HG03571 (cell line): ENCODE data around the gene TCHP.
"Not testable (repeated sequence)": the region's sequence is repeated elsewhere in the genome, so short reads cannot be mapped to it uniquely, and the experiment has no call there.

Experiments used
- ATAC-seq: cut with Tn5 transposase; IDR thresholded peaks from one replicate; pipeline ENCODE4 v1.9.1; 2021; ENCODE audit not compliant: unreplicated experiment

Gene TCHP

DNA sequence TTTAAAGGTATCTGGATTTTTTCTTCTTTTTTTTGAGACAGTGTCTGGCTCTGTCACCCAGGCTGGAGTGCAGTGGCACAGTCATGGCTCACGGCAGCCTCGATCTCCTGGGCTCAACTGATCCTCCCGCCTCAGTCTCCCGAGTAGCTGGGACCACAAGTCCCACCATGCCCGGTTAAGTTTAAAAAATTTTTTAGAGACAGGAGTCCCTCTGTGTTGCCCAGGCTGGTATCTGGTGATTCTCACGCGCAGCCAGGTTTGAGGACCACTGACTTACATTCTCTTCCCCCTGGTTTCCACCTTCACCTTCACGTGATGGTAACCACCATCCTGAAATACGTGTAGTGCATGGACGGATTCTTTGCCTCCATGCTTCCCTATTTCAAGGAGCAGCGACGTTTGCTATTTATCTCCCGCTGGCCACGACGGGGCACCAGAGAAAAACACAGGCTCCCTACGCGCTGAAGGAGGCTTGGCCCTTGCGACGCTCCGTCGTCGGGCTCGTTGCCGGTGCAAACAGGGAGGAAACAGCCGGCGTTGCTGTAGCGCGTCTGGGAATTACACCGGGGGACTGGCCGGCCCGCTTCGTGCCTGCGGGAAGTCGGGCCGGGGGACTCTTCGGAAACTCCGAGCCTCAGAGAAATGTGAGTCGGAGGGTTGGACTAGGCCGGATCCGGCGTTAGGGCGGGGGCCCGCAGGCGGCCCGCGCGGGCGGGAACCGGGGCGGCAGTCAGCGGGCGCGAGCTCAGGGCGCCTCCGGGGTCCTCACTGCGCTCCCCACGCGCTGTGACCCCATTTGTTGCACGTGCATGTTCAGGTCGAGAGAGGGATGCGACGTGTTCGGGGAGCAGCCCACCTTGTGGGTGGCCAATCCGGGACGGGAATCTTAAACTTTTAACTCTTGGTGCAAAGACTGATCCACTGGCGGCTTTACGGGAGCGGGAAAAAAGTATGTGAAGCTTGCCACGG is at the start of gene TCHP:
Gene TCHP (plus strand): TSS at position 492 of the 969 bp plus-strand sequence. CDS start 2,753 bp downstream, outside the sequence.
- peak; percentile 77 for ATAC-seq

DNA sequence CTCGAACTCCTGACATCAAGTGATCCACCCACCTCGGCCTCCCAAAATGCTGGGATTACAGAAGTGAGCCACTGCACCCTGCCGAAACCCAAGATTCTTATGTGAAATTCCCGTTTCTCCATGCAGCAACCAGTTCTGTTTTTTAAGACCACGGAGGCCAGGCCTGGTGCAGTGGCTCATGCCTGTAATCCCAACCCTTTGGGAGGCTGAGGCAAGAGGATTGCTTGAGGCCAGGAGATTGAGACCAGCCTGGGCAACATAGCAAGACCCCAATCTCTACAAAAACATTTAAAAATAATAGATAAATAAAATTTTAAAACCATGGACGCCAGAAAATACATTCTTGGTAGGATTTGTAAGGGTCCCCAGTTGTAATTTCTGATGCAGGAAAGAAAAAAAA is 49.6 kb upstream of the TCHP start:
- ATAC-seq = not testable (repeated sequence)

- no peak for ATAC-seq
These were observed 44.7 kb upstream of the TCHP start for GRCh38 chr12:109855377-109855776.

DNA sequence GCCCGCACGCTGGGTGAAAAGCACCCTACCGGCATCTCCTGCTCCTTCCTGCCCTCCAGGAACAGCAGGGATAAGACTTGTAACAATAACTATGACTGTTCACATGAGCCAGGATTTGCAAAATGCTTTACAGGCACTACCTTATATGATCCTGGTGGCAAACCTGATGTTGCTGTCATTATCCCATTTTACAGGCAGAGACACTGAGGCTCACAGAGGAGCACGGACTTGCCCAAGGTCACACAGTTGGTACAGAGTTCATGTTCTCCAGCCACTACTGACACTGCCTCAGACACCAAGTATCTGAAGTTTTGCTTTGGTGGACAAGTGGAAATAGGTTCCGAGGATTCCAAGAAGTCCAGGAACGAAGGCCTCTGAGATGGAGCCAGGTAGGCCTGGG is 42.4 kb upstream of the TCHP start:
- no peak for ATAC-seq

DNA sequence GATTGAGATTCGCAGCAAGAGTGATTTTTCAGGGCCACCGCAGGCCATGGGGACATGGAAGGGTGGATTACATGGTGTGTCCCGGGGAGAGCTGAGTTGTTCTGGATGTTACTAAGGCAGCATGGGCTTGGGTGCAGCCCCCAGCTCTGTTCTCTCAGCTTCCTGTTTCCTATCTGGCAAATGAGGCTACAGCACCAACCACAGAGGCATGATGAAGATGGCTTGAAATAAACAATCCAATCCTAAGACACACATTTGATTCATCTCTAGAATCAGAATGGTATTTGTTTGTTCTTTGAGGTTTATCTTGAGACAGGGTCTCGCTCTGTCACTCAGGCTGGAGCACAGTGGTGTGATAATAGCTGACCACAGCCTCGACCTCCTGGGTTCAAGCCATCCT is 41.3 kb upstream of the TCHP start:
- no peak for ATAC-seq

DNA sequence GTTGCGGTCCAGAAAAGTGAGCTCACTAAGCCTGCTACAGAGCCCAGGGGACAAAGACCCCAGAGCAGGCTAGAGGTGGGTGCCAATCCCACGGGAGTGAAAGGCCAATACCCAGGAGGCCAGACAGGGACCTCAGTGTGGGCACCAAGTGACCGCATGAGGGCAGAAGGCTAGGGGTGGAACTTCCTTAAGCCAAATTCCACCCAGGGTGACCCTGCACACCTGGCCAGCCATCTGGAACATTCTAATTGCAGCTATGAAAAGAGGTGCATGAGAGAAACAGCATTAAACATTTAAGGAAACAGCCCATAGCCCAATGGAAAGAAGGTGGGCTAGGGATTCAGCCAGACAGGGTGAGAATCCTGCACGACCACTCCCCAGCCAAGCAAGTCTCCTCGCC is 39.1 kb upstream of the TCHP start:
- ATAC-seq = no peak

DNA sequence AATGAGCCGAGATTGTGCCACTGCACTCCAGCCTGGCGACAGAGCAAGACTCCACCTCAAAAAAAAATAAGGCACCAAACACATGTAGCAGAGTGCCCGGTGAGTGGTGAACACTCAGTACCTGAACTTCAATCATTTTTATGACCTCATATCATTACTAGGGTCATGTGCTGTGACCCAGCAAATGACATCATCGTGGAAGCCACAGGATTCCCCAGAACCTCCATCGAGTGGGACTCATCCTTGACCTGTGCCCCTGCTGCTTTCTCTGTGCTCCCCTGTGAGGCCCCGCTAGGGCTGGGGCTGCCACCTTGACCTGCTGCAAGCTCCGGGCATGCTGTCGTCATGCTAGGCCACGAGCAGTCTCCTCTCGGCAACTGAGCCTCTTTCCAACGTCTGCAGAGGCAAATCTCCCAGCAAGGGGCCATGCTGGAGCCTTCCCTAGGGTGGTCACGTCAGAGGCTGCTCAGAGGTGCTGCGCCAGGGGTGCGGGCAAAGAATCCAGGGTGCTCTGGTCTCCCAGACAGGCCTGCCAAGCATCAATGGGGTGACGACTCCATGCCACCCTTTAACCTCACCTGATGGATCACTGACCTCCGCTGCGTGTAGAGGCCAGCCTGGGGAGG is 38.3 kb upstream of the TCHP start:
- ATAC-seq = no peak

DNA sequence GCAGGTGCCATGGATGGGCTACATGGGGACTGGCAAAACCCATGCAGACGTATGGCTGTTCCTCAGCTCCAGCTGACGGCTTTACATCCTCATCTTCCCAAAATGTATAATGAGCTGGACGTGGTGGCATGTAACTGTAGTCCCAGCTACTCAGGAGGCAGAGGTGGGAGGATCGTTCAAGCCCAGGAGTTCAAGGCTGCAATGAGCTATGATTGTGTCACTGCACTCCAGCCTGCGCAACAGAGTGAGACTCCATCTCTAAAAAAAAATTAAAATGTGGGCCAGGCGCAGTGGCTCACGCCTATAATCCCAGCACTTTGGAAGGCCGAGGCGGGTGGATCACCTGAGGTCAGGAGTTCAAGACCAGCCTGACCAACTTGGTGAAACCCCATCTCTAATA is 37.6 kb upstream of the TCHP start:
- not testable (repeated sequence) for ATAC-seq

DNA sequence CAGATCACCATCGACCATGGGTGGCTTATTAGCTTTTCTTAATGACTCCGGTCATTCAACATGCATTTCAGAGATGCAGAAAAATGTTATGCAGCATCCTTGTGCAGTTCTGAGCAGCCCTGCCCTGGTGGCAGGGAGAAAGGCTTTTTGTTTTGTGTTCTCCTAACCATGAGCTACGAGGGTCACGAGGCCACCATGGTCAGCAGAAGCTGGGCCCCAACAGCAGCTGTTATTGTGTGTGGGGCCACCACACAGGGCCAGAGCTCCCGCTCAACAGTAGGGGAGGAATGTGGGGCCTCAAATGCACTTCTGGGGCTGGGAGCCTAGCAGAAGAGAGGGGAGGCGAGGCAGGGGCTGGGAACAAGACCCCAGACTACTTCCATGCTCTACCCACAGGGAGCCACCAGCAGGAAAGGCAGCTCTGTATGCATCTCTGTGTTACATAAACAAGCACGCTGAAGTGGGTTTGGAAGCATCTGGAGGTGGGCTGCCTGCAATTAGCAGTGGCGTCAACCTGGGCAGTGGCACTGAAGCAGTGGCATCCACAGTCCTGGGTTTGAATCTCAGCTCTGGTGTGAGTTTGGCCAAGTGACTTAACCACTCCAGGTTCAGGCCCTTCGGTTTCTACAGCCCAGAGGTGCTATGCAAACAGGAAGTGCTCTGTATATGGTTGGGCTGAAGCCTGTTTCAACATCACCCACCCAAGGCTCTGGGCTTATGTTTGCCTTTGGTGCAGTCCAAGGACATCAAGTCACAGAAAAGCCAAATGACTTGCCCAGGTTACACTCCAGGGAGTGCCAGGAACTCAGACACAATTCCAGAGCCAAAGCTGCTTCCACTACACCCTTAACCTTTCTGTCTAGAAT is 36.0 kb upstream of the TCHP start:
- ATAC-seq = no peak

- no peak for ATAC-seq
These were observed 35.2 kb upstream of the TCHP start for GRCh38 chr12:109864916-109865315.

DNA sequence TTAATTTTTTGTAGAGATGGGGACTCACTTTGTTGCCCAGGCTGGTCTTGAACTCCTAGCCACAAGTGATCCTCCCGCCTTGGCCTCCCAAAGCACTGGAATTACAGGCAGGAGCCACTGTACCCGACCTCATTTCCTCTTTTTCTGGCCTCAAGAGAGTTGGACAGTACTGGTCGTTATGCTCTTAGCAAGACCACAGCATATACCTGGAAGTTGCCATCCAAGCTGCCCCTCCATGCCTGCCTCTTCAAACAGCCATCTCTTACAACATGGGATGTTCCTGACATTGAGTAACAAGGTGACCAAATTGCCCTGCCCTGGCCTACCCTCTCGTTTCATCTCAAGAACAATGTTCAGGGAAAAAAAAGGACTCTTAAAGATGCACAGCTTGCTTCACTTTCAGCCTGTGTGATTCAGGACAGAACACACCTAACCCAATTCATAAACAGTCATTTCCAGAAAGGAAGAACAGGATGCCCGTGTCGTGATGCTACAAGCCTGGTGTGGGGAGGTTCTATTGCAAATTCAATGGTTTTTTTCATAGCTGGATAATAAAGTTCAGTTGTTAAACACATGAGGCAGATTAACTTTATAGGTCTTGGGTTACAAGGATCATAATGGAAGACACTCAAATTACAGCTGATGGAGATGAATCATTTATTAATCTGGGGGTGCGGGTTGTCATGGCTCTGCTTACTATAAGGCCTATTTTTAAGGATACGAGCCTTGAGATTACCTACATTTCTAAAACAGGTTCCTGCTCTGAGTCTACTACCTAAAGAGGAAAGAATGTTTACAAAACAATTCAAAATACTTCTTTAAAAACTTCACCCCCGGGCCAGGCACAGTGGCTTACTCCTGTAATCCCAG is 31.7 kb upstream of the TCHP start:
- no peak for ATAC-seq

DNA sequence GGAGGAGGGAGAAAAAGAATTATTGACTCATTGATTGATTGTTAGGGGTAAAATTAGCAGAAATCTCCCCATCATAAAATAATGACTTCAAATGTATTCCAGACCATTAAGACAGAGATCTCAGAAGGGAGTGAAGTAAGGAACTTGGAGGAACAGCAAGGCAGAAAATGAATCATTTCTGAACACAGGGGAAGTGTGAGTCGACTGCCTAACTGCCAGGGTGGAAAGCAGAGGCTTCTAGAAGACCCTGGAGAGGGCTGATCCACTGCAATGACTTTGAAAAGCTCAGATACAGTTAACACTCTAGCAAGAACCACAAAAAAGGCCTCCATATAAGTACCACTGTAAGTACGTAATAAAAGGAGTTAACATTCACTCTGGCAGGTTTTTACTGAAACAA is 29.4 kb upstream of the TCHP start:
- no peak for ATAC-seq

DNA sequence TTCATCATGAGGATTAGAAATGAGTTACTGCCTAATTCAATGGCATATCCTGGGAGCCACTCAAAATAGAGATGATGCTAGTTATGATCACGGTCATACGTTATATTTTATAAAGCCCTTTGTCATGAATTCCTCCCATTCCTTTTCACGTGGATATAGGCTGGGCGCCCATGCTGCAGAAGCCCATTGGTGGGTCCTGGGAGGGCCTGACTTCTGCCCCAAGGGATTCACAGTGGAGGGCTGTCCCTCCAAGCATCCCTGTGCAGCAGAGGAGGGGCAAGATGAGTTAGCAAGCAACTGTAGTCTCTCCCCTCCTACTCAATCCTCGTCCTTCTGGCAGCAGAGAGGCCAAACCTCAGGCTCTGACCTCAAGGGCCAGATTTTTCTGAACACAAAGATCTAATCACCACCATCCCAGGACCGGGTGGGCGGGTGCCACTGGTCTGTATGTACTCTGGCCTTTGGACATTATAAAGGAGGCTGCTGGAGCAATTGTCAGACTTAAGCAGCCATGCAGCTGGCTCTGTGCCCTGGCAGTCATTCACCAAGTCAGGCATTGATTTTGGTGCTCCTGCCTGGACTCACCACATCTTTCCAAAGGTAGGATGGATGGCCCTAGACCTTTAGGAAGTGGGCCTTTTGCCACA is 28.3 kb upstream of the TCHP start:
- ATAC-seq = no peak

GRCh38 chr12:109873653-109874052 is 26.4 kb upstream of the TCHP start:
- ATAC-seq = no peak

GRCh38 chr12:109875572-109876131 is 24.4 kb upstream of the TCHP start:
- ATAC-seq = no peak

DNA sequence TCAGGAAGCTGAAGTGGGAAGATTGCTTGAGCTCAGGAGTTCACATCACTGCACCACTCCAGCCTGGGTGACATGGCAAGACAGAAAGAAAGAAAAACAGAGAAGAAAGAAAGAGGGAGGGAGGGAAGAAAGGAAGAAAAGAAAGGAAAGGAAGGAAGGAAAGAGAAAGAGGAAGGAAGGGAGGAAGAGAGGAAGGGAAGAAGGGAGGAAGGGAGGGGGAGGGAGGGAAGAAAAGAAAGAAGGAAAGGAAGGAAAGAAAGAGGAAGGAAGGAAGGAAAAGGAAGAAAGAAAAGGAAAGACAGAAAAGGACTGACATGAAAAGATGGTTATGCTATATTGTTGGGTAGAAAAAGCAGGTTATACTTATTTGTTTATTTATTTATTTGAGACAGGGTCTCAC is 23.7 kb upstream of the TCHP start:
- no peak for ATAC-seq

GRCh38 chr12:109877504-109878246 is 22.4 kb upstream of the TCHP start:
- no peak for ATAC-seq

DNA sequence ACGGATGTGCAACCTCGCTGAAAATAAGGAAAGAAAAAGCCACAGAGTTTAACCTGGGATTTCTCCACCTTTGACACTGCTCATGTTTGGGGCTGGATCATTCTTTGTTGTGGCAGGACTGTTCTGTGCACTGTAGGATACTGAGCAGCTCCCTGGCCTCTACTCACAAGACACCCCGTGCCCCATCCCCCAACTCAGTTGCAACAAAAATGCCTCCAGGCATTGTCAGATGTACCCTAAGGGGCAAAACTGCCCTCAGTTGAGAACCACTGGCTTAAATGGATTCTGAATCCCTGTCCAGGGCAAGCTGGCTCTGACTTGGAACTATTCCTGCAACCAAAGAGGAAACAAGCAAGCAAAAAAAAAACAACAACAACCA is 21.8 kb upstream of the TCHP start:
- ATAC-seq = no peak

DNA sequence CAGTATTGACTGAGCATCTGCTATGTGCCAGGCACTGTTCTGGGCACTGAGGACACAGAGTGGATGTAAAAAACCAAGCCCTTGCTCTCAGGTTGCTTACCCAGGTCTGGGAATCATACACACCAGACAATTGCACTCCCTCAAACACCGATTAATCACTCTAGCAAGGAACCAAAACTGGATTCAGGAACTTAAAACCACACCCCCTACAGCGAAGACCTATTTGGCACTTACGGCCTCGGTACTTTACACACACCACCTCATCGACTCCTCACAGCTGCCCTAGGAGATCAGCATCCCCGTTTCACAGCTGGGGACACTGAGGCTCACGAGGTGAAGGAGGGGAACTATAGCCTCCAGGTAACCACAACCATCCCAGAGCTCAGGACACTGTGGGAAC is 21.3 kb upstream of the TCHP start:
- ATAC-seq = no peak
